ENCODE results near the gene PAPSS1.
A peak's percentile ranks its signal among the peaks of the same experiment; 100 is the strongest.

PAPSS1 gene

DNA sequence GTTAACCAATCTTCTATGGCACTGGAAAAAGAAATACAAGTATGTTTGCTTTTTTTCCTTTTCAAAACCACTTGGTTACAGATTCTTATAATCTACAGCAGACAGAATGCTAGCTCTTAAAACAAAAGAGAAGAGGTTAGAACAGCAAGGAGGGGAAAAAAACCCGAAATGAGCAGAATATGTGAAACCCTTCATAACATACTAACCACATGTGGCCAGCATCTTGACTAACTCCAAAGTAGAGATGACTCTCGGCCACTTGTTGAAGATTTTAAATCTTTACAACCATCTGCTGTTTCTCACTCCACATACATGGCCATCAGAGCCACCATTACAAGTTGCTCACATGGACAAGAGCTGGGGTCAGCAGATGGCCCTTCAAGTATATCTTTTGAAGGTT, 100.3 kb downstream of the PAPSS1 start:
- DNase-seq = no peak

DNA sequence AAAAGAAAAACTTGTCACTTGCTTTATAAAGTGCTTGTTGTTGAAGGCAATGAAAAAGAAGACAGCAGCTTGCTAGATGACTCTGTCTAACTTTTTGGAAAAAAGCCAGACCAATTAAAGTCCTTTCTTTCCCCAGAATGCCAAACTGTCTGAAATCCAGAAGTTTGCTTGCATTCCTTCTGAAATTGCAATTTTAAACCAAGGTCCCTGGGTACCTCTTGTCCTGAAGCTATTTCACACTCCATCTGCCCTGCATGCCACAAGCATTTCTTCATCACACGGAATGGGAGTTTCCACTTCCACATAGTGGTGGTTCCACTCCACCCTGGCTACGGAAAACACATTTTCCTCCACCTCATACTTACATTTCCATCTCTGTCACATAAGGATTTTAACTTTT, 101.0 kb downstream of the PAPSS1 start:
- no peak for DNase-seq

DNA sequence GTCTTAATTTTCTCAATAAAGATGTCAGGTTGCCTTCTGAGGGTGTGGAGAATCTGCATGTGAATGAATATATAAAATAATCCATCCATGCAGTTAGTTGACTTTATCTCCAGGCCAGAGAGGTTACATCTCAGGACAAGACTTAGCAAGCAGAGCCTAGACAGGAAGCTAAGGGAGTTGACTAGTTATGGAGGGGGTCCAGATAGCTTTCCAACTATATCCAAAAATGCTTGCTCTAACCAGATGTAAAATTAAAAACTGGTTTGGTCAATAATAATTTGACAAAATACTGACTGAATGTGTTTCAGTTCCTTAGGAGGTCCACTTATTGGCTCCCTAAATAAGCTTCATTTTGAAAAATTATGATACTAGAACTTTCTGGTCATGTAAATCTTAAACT, 101.4 kb downstream of the PAPSS1 start:
- no peak for DNase-seq

DNA sequence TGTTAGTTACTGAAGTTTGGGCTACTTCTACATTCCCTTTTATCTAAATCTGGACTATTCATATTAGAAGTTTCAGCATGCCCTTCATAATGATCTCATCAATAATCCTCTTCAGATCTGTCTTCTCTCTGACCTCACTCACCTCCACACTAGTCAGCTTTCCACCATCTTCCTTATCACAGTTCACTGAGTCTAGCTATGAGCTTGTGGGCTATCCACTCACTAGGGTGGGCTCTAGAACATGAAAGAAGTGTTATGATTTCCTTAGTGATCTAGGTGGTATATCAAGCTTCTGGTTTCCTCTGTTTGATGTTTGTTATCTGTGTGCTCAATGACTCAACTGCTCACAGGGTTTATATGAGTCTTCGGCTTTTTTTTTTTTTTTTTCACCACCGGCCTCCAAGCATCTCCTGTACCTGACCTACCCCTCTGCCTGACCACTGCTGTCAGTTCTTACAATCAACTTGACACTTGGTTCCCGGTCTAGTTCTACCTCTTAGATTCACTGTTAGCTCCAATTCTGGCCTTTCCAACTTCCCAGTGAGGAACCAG, 103.1 kb downstream of the PAPSS1 start:
- no peak for DNase-seq

DNA sequence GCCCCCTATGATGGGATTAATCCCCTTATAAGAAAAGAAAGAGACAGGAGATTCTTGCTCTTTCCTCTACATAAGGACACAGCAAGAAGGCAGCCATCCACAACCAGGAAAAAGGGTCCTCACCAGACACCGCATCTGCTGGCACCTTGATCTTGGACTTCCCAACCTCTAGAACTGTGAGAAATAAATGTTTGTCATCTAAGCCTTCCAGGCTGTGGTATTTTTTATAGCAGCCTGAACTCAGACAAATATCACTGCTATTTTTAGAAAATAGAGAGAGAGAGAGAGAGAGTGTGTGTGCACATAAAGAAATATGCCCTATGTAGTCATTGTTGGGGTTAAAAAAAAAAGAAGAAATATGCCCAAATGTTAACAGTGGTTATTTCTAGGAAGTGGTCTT, 104.2 kb downstream of the PAPSS1 start:
- no peak for DNase-seq

DNA sequence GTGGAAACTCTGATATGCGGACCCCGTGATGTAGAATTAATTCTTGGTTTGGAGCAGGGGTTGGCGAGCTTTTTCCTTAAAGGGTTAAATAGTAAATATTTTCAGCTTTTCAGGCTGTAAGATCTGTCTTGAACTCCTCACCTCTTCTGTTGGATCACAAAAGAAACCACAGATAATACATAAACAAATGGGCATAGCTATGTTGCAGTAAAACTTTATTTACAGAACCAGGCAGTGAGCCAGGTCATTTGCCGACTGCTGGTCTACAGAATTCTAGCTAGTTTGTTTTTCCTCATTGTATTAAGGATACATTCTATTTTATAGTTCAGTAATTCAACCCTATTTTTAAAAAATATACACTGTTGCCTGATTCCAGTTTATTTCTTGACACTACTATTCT, 116.6 kb downstream of the PAPSS1 start:
- DNase-seq = no peak

DNA sequence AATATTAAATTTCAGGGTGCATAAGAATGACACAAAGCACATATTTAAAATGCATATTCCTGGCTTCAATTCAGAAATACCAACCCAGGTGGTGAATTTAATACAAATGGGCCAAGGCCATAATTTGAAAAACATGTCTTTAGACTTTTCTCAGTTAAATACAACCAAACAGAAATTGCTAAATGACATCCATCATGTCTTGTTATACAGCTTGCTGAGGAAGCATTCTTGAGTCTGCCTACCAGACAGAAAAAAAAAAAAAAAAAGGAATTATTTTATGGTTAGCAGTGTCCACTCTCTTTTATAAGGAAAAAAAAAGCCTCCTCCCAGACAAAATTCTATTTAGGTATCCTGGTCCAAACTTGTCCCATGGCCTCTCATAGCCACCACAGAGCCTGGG, 119.1 kb downstream of the PAPSS1 start:
- DNase-seq = no peak

DNA sequence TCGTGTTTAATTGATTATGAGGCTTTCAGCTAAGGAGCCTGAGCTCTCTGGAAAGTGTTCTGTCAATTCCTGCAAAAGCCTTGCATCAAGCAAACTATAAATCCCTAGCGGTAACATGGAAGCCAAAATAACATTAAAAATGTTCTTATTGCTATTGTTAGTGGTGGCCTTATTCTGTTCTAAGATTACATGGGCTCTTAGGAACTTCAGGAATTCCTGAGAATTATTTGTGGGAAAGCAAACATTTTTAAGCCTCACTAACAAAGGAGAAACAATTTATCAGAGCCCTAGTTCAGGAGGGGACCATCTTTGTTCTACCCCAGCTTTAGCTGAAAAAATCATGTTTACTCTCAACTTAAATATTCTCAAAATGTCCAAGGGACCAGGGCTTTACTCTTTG, 119.6 kb downstream of the PAPSS1 start:
- no peak for DNase-seq

DNA sequence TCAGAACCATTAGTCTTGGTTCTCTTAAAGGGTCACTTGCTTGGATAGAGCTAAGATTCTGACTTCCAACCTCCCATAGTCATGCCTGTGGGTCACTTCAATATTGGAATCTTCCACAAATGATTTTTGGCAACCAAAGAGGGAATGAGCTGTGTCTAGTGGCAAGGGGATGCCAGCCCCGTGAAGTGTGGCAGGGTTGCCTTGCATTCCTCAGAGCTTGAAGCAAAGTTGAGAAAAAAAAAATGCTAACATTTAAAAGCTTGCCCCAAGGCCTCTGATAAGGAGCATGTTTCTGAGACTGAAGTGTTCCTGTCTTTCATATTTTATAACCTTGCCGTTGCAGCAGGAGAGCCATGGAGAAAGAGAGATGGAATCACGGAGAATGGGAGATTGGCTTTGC, 120.2 kb downstream of the PAPSS1 start:
- no peak for DNase-seq

DNA sequence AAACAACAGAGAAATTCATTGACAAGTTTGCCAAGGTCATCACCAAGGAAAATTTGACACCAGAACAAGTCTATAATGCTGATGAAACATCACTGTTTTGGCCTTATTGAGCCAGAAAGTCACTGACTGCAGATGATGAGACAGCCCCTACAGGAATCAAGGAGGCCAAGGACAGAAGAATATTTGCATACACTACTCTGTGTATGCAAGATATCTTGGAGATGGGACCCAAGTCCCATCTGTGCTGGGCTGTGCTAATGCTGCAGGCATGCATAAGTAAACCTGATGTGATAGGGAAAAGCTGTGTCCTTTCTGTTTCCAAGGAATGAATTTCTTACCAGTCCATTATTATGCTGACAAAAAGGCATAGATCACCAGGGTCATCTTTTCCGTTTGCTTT, 126.8 kb downstream of the PAPSS1 start:
- no peak for DNase-seq

DNA sequence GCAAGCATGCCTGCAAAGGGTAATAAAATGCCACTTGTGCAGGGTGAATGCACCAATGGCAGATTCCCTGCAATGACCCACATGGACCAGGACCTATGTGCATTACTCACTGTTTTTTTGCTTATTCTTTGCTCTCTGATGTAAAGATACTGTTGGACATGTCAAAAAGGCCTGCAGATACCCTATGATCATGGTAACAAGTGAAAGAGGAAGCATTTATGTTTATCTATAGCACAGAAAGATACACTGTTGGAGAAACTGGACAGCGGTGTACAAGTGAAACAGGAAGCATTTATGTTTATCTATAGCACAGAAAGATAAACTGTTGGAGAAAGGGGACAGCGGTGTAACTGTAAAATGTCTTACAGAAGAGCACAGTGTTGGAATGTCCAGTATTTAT, 127.5 kb downstream of the PAPSS1 start:
- DNase-seq = no peak

DNA sequence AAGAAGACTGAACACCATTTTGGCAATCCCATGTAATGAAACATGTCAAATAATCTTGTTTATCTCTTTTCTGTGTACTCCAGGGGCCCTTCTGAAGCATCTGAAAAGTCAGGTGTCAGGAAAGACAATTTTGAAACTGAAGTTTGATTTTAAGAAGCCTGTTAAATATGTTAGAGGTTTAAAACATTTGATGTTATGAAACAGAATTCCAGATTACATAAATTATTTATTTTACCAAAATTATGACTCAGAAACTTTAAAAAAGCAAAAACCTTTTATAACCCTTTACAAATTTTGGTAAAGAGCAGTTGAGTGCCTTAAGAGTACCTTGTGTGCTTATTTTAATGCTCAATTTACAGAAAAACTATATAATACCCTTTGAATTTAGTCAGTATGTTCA, 130.8 kb downstream of the PAPSS1 start:
- no peak for DNase-seq

DNA sequence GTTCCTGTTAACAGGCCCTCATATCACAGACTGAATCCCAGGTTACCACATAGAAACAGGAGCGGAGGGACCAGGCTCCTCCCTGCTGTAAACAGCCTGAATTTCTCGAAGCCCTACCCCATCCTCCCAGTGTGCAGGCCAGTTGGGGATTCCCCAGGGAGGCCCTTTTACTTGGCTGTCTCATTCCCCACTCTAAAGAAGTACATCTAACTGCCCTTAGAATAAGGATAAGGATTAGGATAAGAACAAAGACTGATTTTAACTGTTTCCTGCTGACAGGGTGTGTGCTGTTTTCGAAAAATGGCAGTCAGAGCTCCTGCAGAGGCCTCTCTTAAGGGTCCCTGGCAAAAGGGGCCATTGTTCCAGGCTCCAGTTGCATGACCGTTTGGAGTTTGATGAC, 133.7 kb downstream of the PAPSS1 start:
- no peak for DNase-seq

DNA sequence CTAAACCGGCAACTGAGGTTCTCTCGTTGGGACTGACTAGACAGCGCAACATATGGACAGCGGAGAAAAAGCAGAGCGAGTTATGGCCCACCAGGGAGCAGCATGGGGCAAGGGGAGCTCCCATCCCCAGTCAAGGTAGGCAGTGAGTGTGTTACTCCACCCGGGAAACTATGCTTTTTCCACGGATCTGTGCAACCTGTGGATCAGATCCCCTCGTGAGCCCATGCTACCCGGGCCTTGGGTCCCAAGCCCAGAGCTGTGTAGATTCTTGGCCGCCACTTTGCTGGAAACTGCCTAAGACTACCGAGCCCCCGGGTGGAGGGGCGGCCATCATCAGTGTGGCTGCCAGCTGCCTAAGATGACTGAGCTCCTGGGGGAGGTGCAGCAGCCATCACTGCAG, 140.9 kb downstream of the PAPSS1 start:
- DNase-seq = peak; percentile 88

DNA sequence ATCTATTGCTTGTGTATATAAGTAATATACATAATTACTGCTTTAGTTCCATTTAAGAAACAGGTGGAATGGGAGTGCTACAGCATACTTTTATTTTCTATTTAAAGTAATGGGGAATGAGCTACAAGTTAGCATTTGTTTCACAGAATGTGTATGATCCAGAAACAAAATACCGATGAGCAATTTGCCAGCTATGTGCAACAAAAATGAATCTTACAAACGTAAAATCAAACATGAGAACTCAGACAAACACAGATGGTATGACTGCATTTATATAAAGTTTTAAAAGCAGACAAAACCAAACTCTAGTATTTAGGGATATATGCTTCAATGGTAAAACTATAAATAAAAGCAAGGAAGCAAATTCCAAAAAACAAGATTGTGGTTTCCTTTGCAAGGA, 141.7 kb downstream of the PAPSS1 start:
- DNase-seq = no peak

DNA sequence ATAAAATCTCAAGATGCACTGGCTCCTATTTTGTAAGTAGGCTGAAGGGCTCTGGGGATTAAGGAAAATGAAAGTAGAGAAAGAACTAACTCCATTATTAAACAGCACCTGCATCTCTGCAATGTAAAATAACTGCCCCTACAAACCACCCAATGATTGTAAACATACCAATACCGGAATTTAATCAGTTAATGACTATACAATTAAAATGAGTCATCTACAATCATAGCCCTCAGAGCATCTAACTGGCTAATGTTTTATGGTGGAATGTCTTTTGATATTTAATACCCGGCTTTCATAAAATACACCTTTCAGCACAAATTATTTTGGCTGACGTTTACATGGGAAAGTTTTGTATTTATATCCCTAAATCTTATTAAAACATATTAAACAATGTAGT, 142.3 kb downstream of the PAPSS1 start:
- no peak for DNase-seq

DNA sequence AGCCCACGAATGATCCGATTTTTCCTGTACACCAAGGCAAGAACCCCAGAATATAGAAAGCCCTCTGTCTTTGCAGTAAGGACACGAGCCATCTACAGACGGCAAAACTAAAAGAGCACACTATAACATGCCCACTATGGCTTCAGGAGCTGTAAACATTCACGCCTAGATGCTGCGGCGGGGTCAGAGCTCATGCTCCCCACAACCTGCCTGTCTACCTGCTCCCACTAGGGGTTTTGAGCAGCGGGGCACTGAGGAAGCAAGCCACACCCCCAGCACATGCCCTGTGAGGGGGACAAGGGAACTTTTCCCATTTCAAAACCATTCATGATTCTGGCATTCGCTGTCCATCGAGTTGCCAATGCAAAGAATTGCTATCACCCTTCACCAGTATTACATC, 144.8 kb downstream of the PAPSS1 start:
- no peak for DNase-seq

DNA sequence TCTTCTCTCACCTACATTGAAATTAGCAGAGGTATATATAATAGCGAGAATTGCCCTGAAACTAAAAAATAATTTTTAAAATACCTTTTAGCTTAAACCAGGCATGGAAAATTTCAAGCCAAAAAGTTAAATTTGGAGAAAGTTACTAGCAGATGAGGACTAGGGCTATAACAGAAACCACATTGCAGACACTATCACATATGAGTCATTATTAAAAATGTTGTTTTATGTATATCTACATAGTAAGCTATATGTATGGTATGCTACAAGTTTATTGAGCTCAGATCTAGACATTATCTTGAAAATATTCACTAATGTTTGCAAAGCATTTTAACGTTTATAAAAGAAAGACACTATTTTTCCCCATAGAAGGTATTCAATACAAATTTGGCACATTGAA, 147.8 kb downstream of the PAPSS1 start:
- no peak for DNase-seq

DNA sequence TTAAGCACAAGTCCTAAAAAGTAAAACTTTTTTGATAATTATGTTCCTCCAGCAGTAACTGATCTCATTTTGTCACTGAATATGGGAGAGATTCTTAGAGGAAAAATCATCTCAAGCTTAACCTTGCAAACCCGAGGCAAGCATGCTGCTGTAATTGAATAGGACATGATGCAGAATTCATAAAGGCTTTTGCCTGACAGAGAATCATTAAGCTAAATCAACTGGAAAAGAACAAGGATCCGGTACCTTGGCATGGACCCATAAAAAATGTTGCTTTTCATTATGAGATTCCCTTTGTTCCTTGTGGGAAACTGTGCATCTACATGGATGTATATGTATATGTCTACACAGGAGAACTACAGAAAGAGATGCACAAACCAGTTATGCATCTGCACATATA, 149.1 kb downstream of the PAPSS1 start:
- DNase-seq = no peak

DNA sequence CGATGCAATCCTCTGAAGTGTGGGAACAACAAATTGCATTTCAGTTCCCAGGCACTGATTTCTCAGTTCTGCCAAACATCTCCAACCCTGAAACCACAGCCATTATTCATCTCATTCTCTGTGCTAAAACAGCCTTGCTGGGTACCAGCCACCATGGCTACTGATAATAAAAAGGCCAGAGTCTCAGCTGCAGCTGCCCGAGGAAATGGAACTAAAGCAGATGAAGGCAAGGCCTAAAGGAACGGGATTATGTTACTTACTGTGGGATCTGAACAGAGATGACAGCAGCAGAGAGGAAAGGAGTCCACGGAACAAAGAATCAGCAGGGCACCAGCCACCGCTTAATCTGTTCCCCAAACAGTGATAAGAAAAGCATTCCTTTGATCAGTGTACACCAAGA, 155.7 kb downstream of the PAPSS1 start:
- DNase-seq = peak; percentile 4

Measured in NCI-H82 (cell line).